ENCODE data around the gene PLSCR5. TPM values are rescaled to one million over a fixed set of nuclear protein-coding genes. Genes with fewer than 3 reads are reported as not detected.
A peak's percentile ranks its signal among the peaks of the same experiment; 100 is the strongest.

PLSCR5 gene
- polyA plus RNA-seq, 1 of the 3 experiments (the other 2 are of a cell fraction) = not detected

GRCh38 chr3:146626403-146627122, 21.4 kb upstream of the PLSCR5 start:
- Histone ChIP-seq H3K9me3 (no peaks in the 10 kb centered on the region), H3K36me3 (replicated peaks in 1 of 2; ENCODE audit: control insufficient read depth in 1 of 2, insufficient read depth in 2 of 2, low read length in 1 of 2) (no peaks in the 10 kb centered on the region), H3K4me1 (ENCODE audit: control insufficient read depth in 1 of 2, insufficient read depth in 2 of 2, low read depth in 1 of 2, low read length in 1 of 2) (no peaks in the 10 kb centered on the region), H3K27me3 (ENCODE audit: insufficient read depth) (no peaks in the 10 kb centered on the region; the same call in 1 of the 2 replicates), H3K9me2 (no peaks in the 10 kb centered on the region), H3K4me2 (no peak overlapping the region), H2AFZ (ENCODE audit: low read depth) (no peak overlapping the region), H3K9ac (no peak overlapping the region), H3K79me2 (ENCODE audit: insufficient read depth) (no peaks in the 10 kb centered on the region), H3K4me3 (ENCODE audit: low read depth in 2 of 2, low read length in 1 of 2) (no peak overlapping the region), H4K20me1 (ENCODE audit: insufficient read depth) (no peaks in the 10 kb centered on the region), H3F3A (replicated peaks; ENCODE audit: insufficient read depth) (no peaks in the 10 kb centered on the region), H3K27ac (ENCODE audit: low read depth in 2 of 2, low read length in 1 of 2) (no peak overlapping the region)
- DNase-seq = no peak
- 35% methylated on average over 8 of the region's 8 CpGs for WGBS (ENCODE audit: low lambda C conversion rate)
- TF ChIP-seq SMC3 (IDR thresholded peaks at IDR 0.05; ENCODE audit: low read depth, low read length) = no peak
- TF ChIP-seq NFIC (IDR thresholded peaks at IDR 0.05; ENCODE audit: borderline replicate concordance) = no peak
- TF ChIP-seq RXRA (IDR thresholded peaks at IDR 0.05; ENCODE audit: borderline replicate concordance, low read depth) = no peak
- no peak for TF ChIP-seq FOXM1 (IDR thresholded peaks at IDR 0.05; ENCODE audit: low read depth)
- TF ChIP-seq FOSL2 (IDR thresholded peaks at IDR 0.05; ENCODE audit: borderline replicate concordance, low read depth) = no peak
- TF ChIP-seq SIN3A (IDR thresholded peaks at IDR 0.05; ENCODE audit: borderline replicate concordance, low read depth, low read length) = no peak
- TF ChIP-seq RFX5 (IDR thresholded peaks at IDR 0.05; ENCODE audit: low read length) = no peak
- TF ChIP-seq MEF2A (IDR thresholded peaks at IDR 0.05; ENCODE audit: borderline replicate concordance, low read depth) = no peak
- CTCF ChIA-PET = no interaction called here
- POLR2A ChIA-PET = no interaction called here

GRCh38 chr3:146625186-146625775, 20.1 kb upstream of the PLSCR5 start:
- Histone ChIP-seq H3K36me3 (replicated peaks in 1 of 2; ENCODE audit: control insufficient read depth in 1 of 2, insufficient read depth in 2 of 2, low read length in 1 of 2) (no peaks in the 10 kb centered on the region), H3K4me3 (ENCODE audit: low read depth in 2 of 2, low read length in 1 of 2) (no peak overlapping the region), H2AFZ (ENCODE audit: low read depth) (no peak overlapping the region), H3F3A (replicated peaks; ENCODE audit: insufficient read depth) (no peaks in the 10 kb centered on the region), H3K27ac (ENCODE audit: low read depth in 2 of 2, low read length in 1 of 2) (no peak overlapping the region), H3K4me1 (ENCODE audit: control insufficient read depth in 1 of 2, insufficient read depth in 2 of 2, low read depth in 1 of 2, low read length in 1 of 2) (no peaks in the 10 kb centered on the region), H3K79me2 (ENCODE audit: insufficient read depth) (no peaks in the 10 kb centered on the region), H3K27me3 (ENCODE audit: insufficient read depth) (no peaks in the 10 kb centered on the region; the same call in 1 of the 2 replicates), H3K4me2 (peak overlapping the region; percentile 44; the same call in 1 of the 2 replicates), H3K9me3 (no peaks in the 10 kb centered on the region), H3K9me2 (no peaks in the 10 kb centered on the region), H3K9ac (no peak overlapping the region), H4K20me1 (ENCODE audit: insufficient read depth) (no peaks in the 10 kb centered on the region)
- ChIA-PET CTCF (no interaction called here), POLR2A (no interaction called here)
- no peak for DNase-seq
- WGBS (ENCODE audit: low lambda C conversion rate) = 51% methylated on average over 3 of the region's 3 CpGs
- TF ChIP-seq MXI1 (IDR thresholded peaks at IDR 0.05; ENCODE audit: low read depth, low read length) (no peak), FOSL2 (IDR thresholded peaks at IDR 0.05; ENCODE audit: borderline replicate concordance, low read depth) (no peak), RXRA (IDR thresholded peaks at IDR 0.05; ENCODE audit: borderline replicate concordance, low read depth) (no peak), GABPA (IDR thresholded peaks at IDR 0.05; ENCODE audit: low read depth) (no peak), TAF1 (IDR thresholded peaks at IDR 0.05; ENCODE audit: borderline replicate concordance, low read depth, low read length) (no peak), CHD2 (IDR thresholded peaks at IDR 0.05; ENCODE audit: low read length, partially characterized antibody) (no peak), RCOR1 (IDR thresholded peaks at IDR 0.05; ENCODE audit: low read length) (no peak), PBX3 (IDR thresholded peaks at IDR 0.05) (no peak), NRF1 (IDR thresholded peaks at IDR 0.05; ENCODE audit: low read depth, low read length) (no peak), FOXM1 (IDR thresholded peaks at IDR 0.05; ENCODE audit: low read depth) (no peak)

All from SK-N-SH (cell line).